GM13977 (cell line): ENCODE data around the gene SEPTIN8.
A peak's percentile ranks its signal among the peaks of the same experiment; 100 is the strongest.

ENCODE experiments used
- DNase-seq: peaks from one replicate; pipeline ENCODE4 v3.0.0; 2012; ENCODE audit warnings: low spot score
- CTCF ChIP-seq: IDR thresholded peaks from 2 replicates; pipeline ENCODE4 v1.5.1; 2012; ENCODE audit warnings: mild to moderate bottlenecking, control low read depth; ENCODE audit not compliant: insufficient read depth; ENCODE audit errors: extremely low read depth, missing control alignments
- in situ Hi-C: fragments of 300-500 bp; cut with MboI; formaldehyde crosslinking; loops from one replicate; pipeline ENCODE4 v1.12.0; 2022; ENCODE audit warnings: low sequenced_read_pairs, low pct_unique_long_range_greater_than_20kb, mixed read lengths, inconsistent platforms; ENCODE audit not compliant: unreplicated experiment

SEPTIN8 gene

DNA sequence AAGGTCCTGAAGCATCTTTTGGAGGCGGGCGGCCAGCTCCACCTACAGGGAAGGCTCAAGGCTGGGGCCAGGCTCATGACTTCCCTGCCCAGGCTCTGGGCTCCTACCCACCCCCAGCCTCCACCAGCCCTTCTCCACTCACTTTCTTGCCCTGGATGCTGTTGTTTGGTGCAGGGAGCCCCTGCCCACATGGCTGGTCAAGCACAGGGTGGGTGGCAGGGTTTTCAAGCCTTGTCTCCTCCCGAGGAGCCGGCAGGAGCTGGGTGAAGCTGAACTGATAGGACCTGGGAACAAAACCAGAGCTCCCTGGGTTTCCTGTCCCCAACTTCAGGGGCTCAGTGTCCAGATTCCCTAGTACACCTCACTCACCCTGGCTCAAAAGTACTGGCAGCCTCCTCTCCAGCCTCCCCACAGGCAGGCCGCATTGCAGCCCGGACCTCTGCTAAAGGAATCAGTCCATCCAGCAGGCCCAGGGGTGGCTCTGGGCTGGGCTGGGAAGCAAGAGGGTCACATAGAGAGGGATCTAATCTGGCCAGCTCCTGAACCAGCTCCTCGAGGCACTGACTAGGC is 46.5 kb upstream of the SEPTIN8 start:
- in situ Hi-C loops = loop anchor here (10.0 kb wide), 1 partner anchor 439 kb away; no protein-coding TSS in a partner anchor
- peak; percentile 44 for DNase-seq
- no peak for TF ChIP-seq CTCF

DNA sequence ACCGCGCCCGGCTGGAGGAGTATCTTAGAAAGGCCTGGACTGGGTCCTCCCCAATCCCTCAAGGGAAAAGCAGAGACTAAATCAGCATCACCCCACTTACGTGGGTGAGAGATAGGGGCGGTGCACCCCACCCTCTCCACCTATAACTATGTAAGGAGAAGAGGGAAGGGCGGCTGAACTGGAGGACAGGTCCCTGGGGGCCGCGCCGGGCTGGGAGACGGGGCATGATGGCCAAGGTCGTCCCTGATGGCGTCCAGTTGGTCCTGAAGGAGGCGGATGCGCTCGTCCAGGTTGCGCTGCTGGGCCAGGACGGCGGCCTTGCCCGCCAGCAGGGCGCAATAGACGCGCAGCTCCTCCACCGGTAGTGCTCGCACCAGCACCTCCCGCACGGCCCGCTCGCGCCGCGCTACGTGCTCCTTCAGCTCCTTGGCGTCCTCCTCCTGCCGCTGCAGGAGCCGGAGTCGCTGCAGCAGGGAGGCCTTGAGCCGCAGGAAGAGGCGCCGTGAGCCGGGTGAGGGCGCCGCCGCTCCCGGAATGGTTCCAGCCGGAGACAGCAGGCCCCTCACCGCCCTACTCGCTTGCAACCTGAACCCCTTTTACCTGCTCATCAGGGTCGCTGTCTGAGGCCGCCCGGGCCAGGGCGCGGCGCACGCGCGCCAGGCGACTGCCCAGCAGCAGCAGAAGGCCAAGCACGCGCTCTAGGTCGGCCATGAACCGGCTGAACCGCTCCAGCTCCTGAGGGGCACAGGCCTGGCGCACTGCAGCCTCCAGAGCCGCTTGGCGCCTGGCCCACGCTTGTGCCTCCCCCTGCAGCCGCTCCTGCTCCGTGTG is 45.8 kb upstream of the SEPTIN8 start:
- DNase-seq = peak; percentile 52
- in situ Hi-C loops = loop anchor here (10.0 kb wide), 1 partner anchor 438 kb away; no protein-coding TSS in a partner anchor
- no peak for TF ChIP-seq CTCF

DNA sequence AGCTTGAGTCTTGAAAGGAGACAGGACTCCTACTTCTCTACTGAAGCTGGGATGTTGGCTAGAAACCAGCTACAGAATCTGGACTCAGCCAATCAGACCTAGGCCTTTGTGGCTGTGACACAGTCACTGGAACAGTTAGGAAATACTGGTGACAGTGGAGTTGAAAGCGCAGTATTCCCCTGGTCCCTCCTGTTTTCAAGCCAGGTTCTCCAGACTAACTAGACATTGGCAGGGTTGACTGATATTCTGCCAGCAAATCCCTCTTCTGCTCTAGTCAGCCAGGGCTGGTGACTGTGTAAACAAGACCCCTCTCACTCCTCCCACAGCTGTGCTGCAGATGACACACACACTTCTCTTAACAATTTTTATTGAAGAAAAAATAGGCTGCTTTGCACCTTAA is 44.8 kb upstream of the SEPTIN8 start:
- TF ChIP-seq CTCF = no peak
- in situ Hi-C loops = loop anchor here (10.0 kb wide), 1 partner anchor 437 kb away; no protein-coding TSS in a partner anchor
- DNase-seq = no peak

GRCh38 chr5:132821350-132821749 is 44.3 kb upstream of the SEPTIN8 start:
- in situ Hi-C loops = loop anchor here (10.0 kb wide), 1 partner anchor 437 kb away; no protein-coding TSS in a partner anchor
- no peak for TF ChIP-seq CTCF
- no peak for DNase-seq

- DNase-seq = peak; percentile 93
- in situ Hi-C loops = loop anchor here (10.0 kb wide), 1 partner anchor 435 kb away; no protein-coding TSS in a partner anchor
- peak; percentile 84 for TF ChIP-seq CTCF
Observed at GRCh38 chr5:132820162-132820754, 43.2 kb upstream of the SEPTIN8 start.

GRCh38 chr5:132819468-132819867 is 42.4 kb upstream of the SEPTIN8 start:
- DNase-seq = peak; percentile 37
- in situ Hi-C loops = no loop called here
- TF ChIP-seq CTCF = no peak
